SK-N-SH (cell line): ENCODE measurements around the gene ZNF827. TPM values are rescaled to one million over a fixed set of nuclear protein-coding genes. Genes with fewer than 3 reads are reported as not detected.

Experiments
- CTCF ChIA-PET: fragments of 300-600, 350-600 bp; formaldehyde crosslinking; extraction: SDS; loops from one replicate; lab custom pipeline; 2021; lab: Yijun Ruan, JAX
- POLR2A ChIA-PET: fragments of 350-600 bp; sonication (Branson Sonifier 250); formaldehyde crosslinking; extraction: SDS; loops from one replicate; lab custom pipeline; 2020; ENCODE audit warnings: antibody characterized with exemption, inconsistent platforms; lab: Yijun Ruan, JAX
- DNase-seq: peaks from one replicate; pipeline ENCODE4 v3.0.0; 2012
- H2AFZ ChIP-seq: fragments of 200-600 bp; sonication (generic); 2 replicates; pipeline ENCODE4 v1.8.1; 2016; ENCODE audit warnings: antibody characterized with exemption, mild to moderate bottlenecking, low read depth
- H3F3A ChIP-seq: fragments of 200-600 bp; sonication (generic); replicated peaks from 2 replicates; pipeline ENCODE3; 2016; ENCODE audit warnings: antibody characterized with exemption, mild to moderate bottlenecking; ENCODE audit not compliant: insufficient read depth
- H3K27ac ChIP-seq, 2 experiments: fragments of 200-500 bp in 1 of 2; fragments of 200-600 bp in 1 of 2; sonication (Bioruptor generic) in 1 of 2; sonication (generic), shearing (Covaris generic) in 1 of 2; 2 replicates each; pipeline versions ENCODE4 v1.5.1 to v1.6.1; 2014 to 2016; ENCODE audit warnings: low read depth in 2 of 2, inconsistent platforms in 1 of 2, low read length in 1 of 2, mild to moderate bottlenecking in 1 of 2, mixed read lengths in 1 of 2
- H3K27me3 ChIP-seq: fragments of 200-600 bp; sonication (generic), shearing (Covaris generic); 2 replicates; pipeline ENCODE4 v1.6.1; 2016; ENCODE audit warnings: mixed run types; ENCODE audit not compliant: insufficient read depth
- H3K36me3 ChIP-seq, 2 experiments: fragments of 200-500 bp in 1 of 2; fragments of 200-600 bp in 1 of 2; sonication (Bioruptor generic) in 1 of 2; sonication (generic) in 1 of 2; replicated peaks in 1 of 2; 2 replicates each; pipeline versions ENCODE3 to v1.5.1; 2014 to 2016; ENCODE audit warnings: low read length in 1 of 2, mild to moderate bottlenecking in 1 of 2; ENCODE audit not compliant: insufficient read depth in 2 of 2, control insufficient read depth in 1 of 2
- H3K4me1 ChIP-seq, 2 experiments: fragments of 200-500 bp in 1 of 2; fragments of 200-600 bp in 1 of 2; sonication (Bioruptor generic) in 1 of 2; sonication (generic), shearing (Covaris generic) in 1 of 2; 2 replicates each; pipeline versions ENCODE4 v1.5.1 to v1.6.1; 2014 to 2016; ENCODE audit warnings: low read depth in 1 of 2, low read length in 1 of 2, mixed run types in 1 of 2; ENCODE audit not compliant: insufficient read depth in 2 of 2, control insufficient read depth in 1 of 2
- H3K4me2 ChIP-seq: fragments of 200-600 bp; sonication (generic), shearing (Covaris generic); 2 replicates; pipeline ENCODE4 v1.6.1; 2017; ENCODE audit warnings: mixed run types
- H3K4me3 ChIP-seq, 2 experiments: fragments of 200-500 bp in 1 of 2; fragments of 200-600 bp in 1 of 2; sonication (Bioruptor generic) in 1 of 2; sonication (generic), shearing (Covaris generic) in 1 of 2; 2 replicates each; pipeline versions ENCODE4 v1.5.1 to v1.8.1; 2014 to 2016; ENCODE audit warnings: low read depth in 2 of 2, inconsistent platforms in 1 of 2, low read length in 1 of 2, mild to moderate bottlenecking in 1 of 2, mixed read lengths in 1 of 2, moderate library complexity in 1 of 2
- H3K79me2 ChIP-seq: fragments of 200-600 bp; sonication (generic); 2 replicates; pipeline ENCODE4 v1.8.1; 2017; ENCODE audit warnings: mild to moderate bottlenecking; ENCODE audit not compliant: insufficient read depth
- H3K9ac ChIP-seq: fragments of 200-600 bp; sonication (generic); 2 replicates; pipeline ENCODE4 v1.6.1; 2017; ENCODE audit warnings: mixed run types
- H3K9me2 ChIP-seq: fragments of 200-600 bp; sonication (generic); 2 replicates; pipeline ENCODE4 v1.6.1; 2017; ENCODE audit warnings: mixed run types
- H3K9me3 ChIP-seq: fragments of 200-600 bp; sonication (generic); 2 replicates; pipeline ENCODE4 v1.6.1; 2017; ENCODE audit warnings: mixed run types, mild to moderate bottlenecking, moderate library complexity
- H4K20me1 ChIP-seq: fragments of 200-600 bp; sonication (generic); 2 replicates; pipeline ENCODE4 v1.6.1; 2017; ENCODE audit warnings: mild to moderate bottlenecking, mixed run types; ENCODE audit not compliant: insufficient read depth
- FOSL2 ChIP-seq: IDR thresholded peaks from 2 replicates; pipeline ENCODE4 v1.4.0; 2012; ENCODE audit warnings: low read depth, mild to moderate bottlenecking, moderate library complexity, borderline replicate concordance
- GABPA ChIP-seq: IDR thresholded peaks from 2 replicates; pipeline ENCODE4 v1.4.0; 2012; ENCODE audit warnings: low read depth, mild to moderate bottlenecking
- JUND ChIP-seq: IDR thresholded peaks from 2 replicates; pipeline ENCODE4 v1.4.0; 2012
- MXI1 ChIP-seq: IDR thresholded peaks from 2 replicates; pipeline ENCODE4 v1.6.1; 2012; ENCODE audit warnings: mild to moderate bottlenecking, low read depth, low read length, improper control_type of control experiment
- NFIC ChIP-seq: IDR thresholded peaks from 2 replicates; pipeline ENCODE4 v1.4.0; 2012; ENCODE audit warnings: borderline replicate concordance
- NRF1 ChIP-seq: IDR thresholded peaks from 2 replicates; pipeline ENCODE4 v1.6.1; 2012; ENCODE audit warnings: low read depth, mild to moderate bottlenecking, low read length
- RCOR1 ChIP-seq: fragments of 150-350 bp; IDR thresholded peaks from 2 replicates; pipeline ENCODE4 v1.6.1; 2017; ENCODE audit warnings: antibody characterized with exemption, low read length
- SMC3 ChIP-seq: IDR thresholded peaks from 2 replicates; pipeline ENCODE4 v1.6.1; 2012; ENCODE audit warnings: low read depth, low read length, improper control_type of control experiment
- TAF1 ChIP-seq: IDR thresholded peaks from 2 replicates; pipeline ENCODE4 v1.6.1; 2012; ENCODE audit warnings: low read depth, mild to moderate bottlenecking, low read length, moderate library complexity, borderline replicate concordance
- WGBS: methylation state at CpG from one replicate; pipeline ENCODE4 v1.1.6; 2017; ENCODE audit warnings: low lambda C conversion rate; 5-methylcytosine and 5-hydroxymethylcytosine counted together
- polyA plus RNA-seq, 3 experiments: library from polyadenylated mRNA; depleted of rRNA; stranded (reverse); fragments of >200 nt; gene quantifications; 2 replicates each; pipeline ENCODE4 v1.2.3, GENCODE V29; 2012
- TF ChIP-seq, protein P1 (sequence below): fragments of 150-350 bp; IDR thresholded peaks from 2 replicates; pipeline ENCODE4 v1.6.1; 2016; ENCODE audit warnings: mild to moderate bottlenecking, low read depth, low read length

Gene ZNF827
- polyA plus RNA-seq, 1 of the 3 experiments (the other 2 are of a cell fraction), result 23.2 TPM

DNA sequence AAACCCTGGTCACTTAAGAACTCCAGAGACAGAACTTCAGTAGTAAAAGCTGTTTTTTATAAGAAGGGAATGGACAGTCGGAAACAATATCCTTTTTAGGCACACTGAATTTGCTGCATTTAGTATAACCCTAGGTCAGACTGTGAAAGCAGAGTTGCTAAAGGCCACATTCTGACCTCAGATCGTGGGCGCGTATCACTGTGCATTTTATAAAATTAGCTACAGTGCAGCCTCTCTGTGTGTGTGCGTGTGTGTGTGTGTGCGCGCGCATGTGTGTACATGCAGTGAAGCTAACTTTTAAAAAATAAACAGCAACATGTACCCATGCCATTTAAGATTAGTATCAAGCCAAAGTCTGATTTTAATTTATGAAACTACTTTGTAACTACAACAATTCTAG, 8.0 kb downstream of the ZNF827 start:
- Histone ChIP-seq H3K27ac (peak overlapping the region in 1 of 2 experiments; percentile 72; a peak in 3 of 4 replicates), H2AFZ (no peak overlapping the region), H3K9me3 (no peaks in the 10 kb centered on the region), H3K4me2 (no peak overlapping the region)
- POLR2A ChIA-PET, result interaction anchor here (0.9 to 1.4 kb wide), 2 partner anchors 9 to 197 kb away, joined by 3 read pairs; no protein-coding TSS in a partner anchor
- no peak for DNase-seq
- 84% methylated on average over 8 of the region's 8 CpGs for WGBS
- peak; percentile 9; the same call in 1 of the 2 replicates for TF ChIP-seq MXI1
- TF ChIP-seq SMC3, result no peak
- TF ChIP-seq, all 33 proteins: peak for 1
- Histone ChIP-seq H3K9ac (no peak overlapping the region), H3F3A (peaks cover 5% of the 10 kb centered on the region), H3K36me3 (peaks cover 2 to 8% of the 10 kb centered on the region in 2 experiments), H3K27me3 (no peaks in the 10 kb centered on the region), H3K79me2 (peaks cover 98% of the 10 kb centered on the region), H3K9me2 (no peaks in the 10 kb centered on the region), H3K4me3 (no peak overlapping the region), H3K4me1 (peaks cover 44 to 49% of the 10 kb centered on the region in 2 experiments), H4K20me1 (peaks cover 37% of the 10 kb centered on the region)
- CTCF ChIA-PET, result interaction anchor here (0.6 to 2.0 kb wide), 5 partner anchors 14 to 1089 kb away, joined by 3 to 6 read pairs (median 4); no protein-coding TSS in a partner anchor

DNA sequence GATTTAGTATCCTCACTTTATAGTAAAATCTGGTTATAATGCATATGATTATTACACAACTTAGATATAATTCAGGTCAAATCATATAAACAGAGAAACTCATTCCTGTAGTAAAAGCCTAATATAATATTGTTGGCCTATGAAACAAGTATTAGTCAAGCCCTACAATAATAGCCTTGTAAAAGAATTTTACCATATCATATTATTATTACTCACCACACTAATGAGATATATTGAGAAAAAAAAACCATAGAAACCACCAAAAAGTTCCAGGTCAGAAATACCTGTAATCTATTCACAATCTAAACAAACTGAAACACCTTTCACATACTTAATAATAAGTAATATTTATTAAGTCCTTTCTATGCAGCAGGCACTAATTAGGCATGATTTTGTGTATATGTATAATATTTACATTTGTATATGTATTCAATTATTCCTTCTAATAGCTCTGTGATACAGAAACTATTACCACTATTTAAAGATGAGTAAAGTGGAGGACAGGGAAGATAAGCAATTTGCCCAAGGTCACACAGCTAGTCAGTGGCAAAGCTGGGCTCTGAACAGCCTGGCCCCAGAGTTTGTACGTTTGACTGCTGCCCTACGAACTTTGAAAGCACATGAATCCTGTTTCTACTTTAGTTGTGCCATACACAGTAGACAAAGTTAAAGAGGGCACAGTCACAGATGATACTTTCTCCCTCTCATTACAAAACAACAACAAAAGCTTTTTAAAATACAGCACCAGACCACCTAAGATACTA, 9.0 kb downstream of the ZNF827 start:
- Histone ChIP-seq H3K4me3 (no peak overlapping the region), H3K4me2 (no peak overlapping the region), H3K4me1 (peaks cover 34 to 39% of the 10 kb centered on the region in 2 experiments), H3K9me2 (no peaks in the 10 kb centered on the region), H2AFZ (no peak overlapping the region), H3K27me3 (no peaks in the 10 kb centered on the region), H4K20me1 (peaks cover 37% of the 10 kb centered on the region), H3K36me3 (peaks cover 2 to 17% of the 10 kb centered on the region in 2 experiments), H3K9ac (no peak overlapping the region), H3F3A (peaks cover 5% of the 10 kb centered on the region), H3K27ac (peak overlapping the region; percentile 13 to 50; a peak in 1 of 4 replicates), H3K9me3 (no peaks in the 10 kb centered on the region), H3K79me2 (peaks cover 98% of the 10 kb centered on the region)
- no peak for DNase-seq
- ChIA-PET POLR2A (interaction anchor here (0.6 to 1.4 kb wide), 2 partner anchors 149 to 196 kb away, joined by 3 read pairs; no protein-coding TSS in a partner anchor), CTCF (interaction anchor here (0.9 kb wide), 1 partner anchor 18 kb away, joined by 3 read pairs; no protein-coding TSS in a partner anchor)
- 81% methylated on average over 2 of the region's 2 CpGs for WGBS
- no peak for TF ChIP-seq NRF1
- TF ChIP-seq FOSL2, result no peak
- no peak for TF ChIP-seq TAF1
- TF ChIP-seq JUND, result no peak
- no peak for TF ChIP-seq RCOR1
- TF ChIP-seq, protein P1, sequence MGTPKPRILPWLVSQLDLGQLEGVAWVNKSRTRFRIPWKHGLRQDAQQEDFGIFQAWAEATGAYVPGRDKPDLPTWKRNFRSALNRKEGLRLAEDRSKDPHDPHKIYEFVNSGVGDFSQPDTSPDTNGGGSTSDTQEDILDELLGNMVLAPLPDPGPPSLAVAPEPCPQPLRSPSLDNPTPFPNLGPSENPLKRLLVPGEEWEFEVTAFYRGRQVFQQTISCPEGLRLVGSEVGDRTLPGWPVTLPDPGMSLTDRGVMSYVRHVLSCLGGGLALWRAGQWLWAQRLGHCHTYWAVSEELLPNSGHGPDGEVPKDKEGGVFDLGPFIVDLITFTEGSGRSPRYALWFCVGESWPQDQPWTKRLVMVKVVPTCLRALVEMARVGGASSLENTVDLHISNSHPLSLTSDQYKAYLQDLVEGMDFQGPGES, result no peak
- TF ChIP-seq NFIC, result no peak
- no peak for TF ChIP-seq GABPA
